ENCODE measurements around the gene RDM1.

DNA sequence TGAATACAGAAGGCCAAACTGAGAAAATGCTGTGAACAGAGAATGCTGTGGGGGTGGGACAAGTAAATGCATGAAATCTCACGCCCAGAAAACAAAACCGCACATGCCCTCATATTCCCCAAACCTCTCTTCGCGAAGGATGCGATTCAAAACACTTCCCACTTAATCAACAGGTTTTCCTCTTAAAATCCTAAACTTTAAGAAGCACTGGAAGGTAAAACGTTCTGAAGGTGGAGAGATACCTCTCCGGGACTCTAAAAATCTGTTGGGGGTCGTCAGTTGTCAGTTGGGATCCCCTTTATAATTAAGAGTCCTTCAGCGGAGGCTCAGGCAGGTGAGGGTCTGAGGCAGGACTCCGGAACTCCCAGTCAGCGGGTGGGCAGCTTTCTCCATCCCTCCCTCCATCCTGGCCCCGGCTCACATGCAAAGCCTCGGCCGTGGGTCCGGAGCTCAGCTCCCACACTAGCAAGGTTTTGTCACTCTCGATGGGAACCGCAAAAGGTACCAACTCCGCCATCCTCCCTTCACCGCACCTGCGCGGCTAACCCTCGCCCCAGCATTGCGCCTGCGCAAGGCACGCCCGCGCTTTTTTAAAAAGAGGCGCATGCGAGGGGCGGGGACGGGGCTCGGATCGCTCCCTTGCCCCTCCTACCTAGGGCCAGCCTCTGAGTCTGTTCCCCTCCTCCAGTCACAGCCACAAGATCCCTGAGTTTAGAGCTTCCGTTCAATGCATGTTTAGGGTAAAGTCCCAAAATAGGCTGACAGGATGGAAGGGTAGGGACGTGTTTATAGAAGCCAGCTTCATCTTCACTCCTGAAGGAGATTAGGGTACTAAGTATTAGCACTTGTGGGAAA, at the start of gene RDM1:
- TF ChIP-seq CTCF (conservative IDR thresholded peaks at IDR 0.05; ENCODE audit: low read depth, low read length) (no peak), CEBPB (IDR thresholded peaks at IDR 0.05; ENCODE audit: low read depth, low read length) (no peak), BHLHE40 (IDR thresholded peaks at IDR 0.05; ENCODE audit: low read depth, low read length) (no peak), RFX5 (IDR thresholded peaks at IDR 0.05; ENCODE audit: low read depth, low read length) (no peak), RAD21 (IDR thresholded peaks at IDR 0.05; ENCODE audit: low read length) (no peak), POLR2A (IDR thresholded peaks at IDR 0.05; ENCODE audit: low read depth, low read length) (no peak), FOS (IDR thresholded peaks at IDR 0.05; ENCODE audit: low read depth, low read length) (no peak), MAFK (IDR thresholded peaks at IDR 0.05; ENCODE audit: low read depth, low read length) (no peak)
- TF ChIP-seq, protein P1, sequence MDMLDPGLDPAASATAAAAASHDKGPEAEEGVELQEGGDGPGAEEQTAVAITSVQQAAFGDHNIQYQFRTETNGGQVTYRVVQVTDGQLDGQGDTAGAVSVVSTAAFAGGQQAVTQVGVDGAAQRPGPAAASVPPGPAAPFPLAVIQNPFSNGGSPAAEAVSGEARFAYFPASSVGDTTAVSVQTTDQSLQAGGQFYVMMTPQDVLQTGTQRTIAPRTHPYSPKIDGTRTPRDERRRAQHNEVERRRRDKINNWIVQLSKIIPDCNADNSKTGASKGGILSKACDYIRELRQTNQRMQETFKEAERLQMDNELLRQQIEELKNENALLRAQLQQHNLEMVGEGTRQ (IDR thresholded peaks at IDR 0.05; ENCODE audit: low read depth, low read length): no peak
